Subcutaneous adipose tissue (tissue), 4 donors: Measurements from ENCODE around the gene PCNX1. TPM values are rescaled to one million over a fixed set of nuclear protein-coding genes. Genes with fewer than 3 reads are reported as not detected.

Experiments used
- CTCF ChIP-seq: fragments of 450-650 bp; IDR thresholded peaks from one replicate; pipeline ENCODE4 v1.5.1; 2016; ENCODE audit warnings: low read depth, mild to moderate bottlenecking, control low read depth, antibody characterized with exemption, moderate library complexity
- total RNA-seq, 4 donors: library from RNA; depleted of rRNA; stranded (reverse); fragments of >200 nt; gene quantifications; one replicate each; pipeline ENCODE4 v1.1.0, GENCODE V29; 2016

The PCNX1 gene
- total RNA-seq, 4 donors from 2014 or later = 72.2 to 109 (median 80.2) TPM

GRCh38 chr14:70901269-70901668 is 6.0 kb upstream of the PCNX1 start:
- TF ChIP-seq CTCF = no peak

DNA sequence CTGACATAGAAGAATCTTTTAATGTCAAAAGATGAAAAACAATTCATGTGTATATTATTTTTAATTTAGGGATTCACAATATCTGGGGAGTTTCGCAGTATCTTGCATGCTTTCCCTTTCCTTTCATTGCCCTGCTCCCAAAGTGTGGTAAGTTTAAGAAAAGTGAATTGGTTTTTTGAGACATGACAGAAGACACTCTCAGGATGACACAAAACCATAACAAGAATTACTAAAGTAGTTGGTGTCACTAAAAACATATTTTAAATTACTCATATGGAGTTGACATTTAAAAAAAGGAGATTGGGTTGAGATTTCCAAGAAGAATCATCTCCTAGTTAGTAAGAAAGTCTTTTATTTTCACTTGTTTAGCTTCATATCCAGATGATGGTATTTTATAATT is 5.1 kb upstream of the PCNX1 start:
- no peak for TF ChIP-seq CTCF

GRCh38 chr14:70904373-70904772 is 2.9 kb upstream of the PCNX1 start:
- no peak for TF ChIP-seq CTCF

DNA sequence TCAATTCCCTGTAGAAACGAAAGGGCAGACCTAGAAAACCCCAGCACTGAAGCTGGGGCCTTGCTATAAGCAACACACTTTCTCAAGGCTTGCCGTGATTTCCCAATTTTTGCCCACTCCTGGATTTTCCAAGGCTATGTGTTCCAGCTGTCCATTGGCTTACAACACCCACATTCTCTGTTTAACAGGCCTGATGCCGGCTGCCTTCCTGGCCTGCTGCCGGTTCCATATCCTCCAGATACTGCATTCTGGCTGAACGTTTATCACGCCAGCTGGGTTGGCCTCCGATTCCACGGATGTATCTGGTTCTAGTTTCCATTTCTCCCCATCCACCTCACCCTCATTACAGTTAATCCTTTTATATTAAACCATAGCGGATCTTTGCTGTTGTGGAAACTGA is 2.0 kb upstream of the PCNX1 start:
- TF ChIP-seq CTCF = no peak

GRCh38 chr14:70906793-70907175 is 475 bp upstream of the PCNX1 start:
- TF ChIP-seq CTCF = no peak

DNA sequence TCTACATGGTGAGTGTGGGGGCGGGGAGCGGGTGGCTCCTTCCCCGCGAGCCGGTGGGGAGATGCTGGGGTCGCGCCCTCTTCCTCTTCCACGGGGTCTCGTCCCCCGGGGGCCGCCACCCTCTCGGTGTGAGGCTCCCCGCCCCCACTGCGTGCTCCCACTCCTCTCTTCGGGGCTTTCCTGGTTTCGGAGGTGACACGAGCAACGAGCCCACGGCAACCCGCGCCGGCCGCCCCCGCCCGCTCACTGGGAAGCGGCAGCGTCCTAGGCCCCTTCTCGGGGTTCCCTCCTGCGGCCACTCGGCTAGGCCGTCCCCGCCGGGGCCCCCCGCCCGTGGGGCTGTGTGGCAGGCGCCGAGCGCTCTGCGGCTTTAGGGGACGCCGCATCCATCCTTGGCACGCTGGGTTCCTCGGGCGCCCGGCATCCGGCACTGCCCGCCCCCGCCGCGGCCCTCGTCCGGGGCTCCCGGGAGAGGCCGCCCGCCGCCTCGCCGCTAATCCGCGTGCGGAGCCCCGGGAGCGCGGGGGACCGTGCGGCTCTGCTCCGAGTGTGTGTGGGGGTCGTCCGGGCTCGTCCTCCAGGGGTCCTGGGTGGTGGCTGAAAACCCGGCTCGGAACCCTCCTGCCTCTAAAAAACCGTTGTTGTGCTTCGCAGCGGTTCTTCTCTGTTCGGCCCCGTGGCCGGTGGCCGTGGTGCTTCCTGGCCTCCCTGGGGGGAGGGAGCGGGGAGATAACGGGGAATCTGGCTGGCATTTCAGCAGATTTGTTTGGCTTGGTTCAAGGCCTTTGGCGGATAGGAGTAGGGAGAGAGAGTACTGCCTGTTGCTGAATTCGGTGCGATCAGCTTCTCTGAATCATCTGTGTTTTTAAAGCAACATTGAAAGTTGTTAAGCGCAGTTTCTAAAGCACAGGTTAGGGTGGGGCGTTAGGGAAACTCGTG is 1.0 kb downstream of the PCNX1 start:
- no peak for TF ChIP-seq CTCF

DNA sequence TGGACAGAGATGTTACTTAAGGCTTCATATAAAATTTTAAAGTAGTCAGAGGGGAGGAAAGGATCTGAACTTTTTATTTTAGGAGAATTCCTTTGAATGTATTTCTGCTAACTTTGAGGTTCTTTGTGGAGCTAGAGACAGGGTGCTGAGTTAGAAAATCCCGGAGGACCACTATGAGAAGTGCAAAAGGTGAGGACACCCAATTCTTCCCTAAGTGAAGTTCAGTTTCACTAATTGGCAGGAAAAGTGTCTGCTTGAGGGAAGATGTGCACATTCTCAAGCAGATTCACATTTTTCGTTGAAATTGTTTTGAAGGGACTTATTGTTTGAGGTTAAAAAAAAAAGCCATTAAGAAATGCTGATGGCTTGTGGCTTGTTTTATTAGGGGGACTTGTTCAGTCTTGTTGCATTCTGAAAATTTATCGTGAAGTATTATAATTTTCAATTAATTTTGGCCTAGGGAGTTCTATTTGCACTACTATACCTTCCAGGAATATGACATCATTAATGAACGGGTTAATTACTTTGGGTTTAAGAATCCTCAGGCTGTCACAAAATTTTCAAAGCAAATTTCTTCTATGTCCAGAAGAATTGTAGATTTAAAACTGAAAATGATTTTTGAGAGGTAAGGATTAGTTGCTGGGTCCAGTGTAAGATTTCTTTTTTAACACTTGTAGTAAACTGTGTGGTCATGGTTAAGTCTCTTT is 1.8 kb downstream of the PCNX1 start:
- no peak for TF ChIP-seq CTCF
